Heart left ventricle (tissue), 13 donors: Measurements from ENCODE around the gene URM1.

Experiments used
- CTCF ChIP-seq, 12 donors: fragments of 200-600 bp; sonication (generic) in 4 of 12; IDR thresholded peaks; one replicate each; pipeline versions ENCODE4 v1.5.0 to v1.8.0; 2018 to 2022; ENCODE audit warnings: antibody characterized with exemption in 12 of 12, mild to moderate bottlenecking in 5 of 12
- POLR2A ChIP-seq, 2 donors: fragments of 450-650 bp; IDR thresholded peaks; one replicate each; pipeline ENCODE4 v1.6.1; 2017; ENCODE audit warnings: antibody characterized with exemption in 2 of 2, mild to moderate bottlenecking in 2 of 2, moderate library complexity in 2 of 2
- donor health status: ischemic (EF 13 %, LVEDD 7.1; RV severe dilation, severe dysfunction).
- donor health status: DM: no; HTN: yes; CAD: no.
- donor health status: DM: no; HTN: no; CAD: no.
- donor health status: ischemic (EF 25% LVEDD 6.9; RV normal size, moderate dysfunction).
- donor health status: ischemic (EF 25% LVEDD 5.7; RV mildly dilated, moderate dysfunction).
- donor health status: ischemic (EF 35%, LVEDD 5.7; RV mildly dilated, moderate dysfunction).
- donor health status: nonischemic (EF 11% LVEDD 7.7; RV severe dilation, severe dysfunction).
- donor health status: DM: yes; HTN: yes; CAD: no.
- donor health status: PGD.
- donor health status: ischemic (EF 29% LVEDD 5.4; RV normal size, mild dysfunction).
- donor health status: nonischemic (EF 23%, LVEDD 6.1; RV moderate dilation, normal function).

- TF ChIP-seq POLR2A (IDR thresholded peaks at IDR 0.05) (peak in 1 of 2 donors; percentile 91), CTCF (IDR thresholded peaks at IDR 0.05) (peak in 1 of 12 donors; percentile 16)
These were observed at the start of gene URM1 for GRCh38 chr9:128370752-128371629.
